Mesendoderm (in vitro differentiated cells): ENCODE measurements around the gene SERINC2.

Source experiments
- DNase-seq: peaks from one replicate; pipeline ENCODE4 v3.0.0; 2013
- H2AK5ac ChIP-seq: 2 replicates; pipeline ENCODE4 v1.6.1; 2013; ENCODE audit warnings: low read length, inconsistent platforms
- H2BK120ac ChIP-seq: 2 replicates; pipeline ENCODE4 v1.6.1; 2013; ENCODE audit warnings: low read depth, mild to moderate bottlenecking, low read length, moderate library complexity, mixed read lengths
- H2BK15ac ChIP-seq: replicated peaks from 2 replicates; pipeline ENCODE4 v1.6.1; 2013; ENCODE audit warnings: low read depth, mild to moderate bottlenecking, moderate library complexity
- H2BK5ac ChIP-seq: 2 replicates; pipeline ENCODE4 v1.6.1; 2013; ENCODE audit warnings: low read length, inconsistent platforms
- H3K18ac ChIP-seq: 2 replicates; pipeline ENCODE4 v1.6.1; 2013; ENCODE audit warnings: mild to moderate bottlenecking, low read length, mixed read lengths
- H3K23ac ChIP-seq: one replicate; pipeline ENCODE4 v1.6.1; 2013; ENCODE audit warnings: low read length
- H3K27ac ChIP-seq: 2 replicates; pipeline ENCODE4 v1.5.1; 2013; ENCODE audit warnings: low read depth, mild to moderate bottlenecking, inconsistent platforms, low read length, moderate library complexity
- H3K27me3 ChIP-seq: 2 replicates; pipeline ENCODE4 v1.6.1; 2013; ENCODE audit warnings: low read length, control low read depth, mild to moderate bottlenecking, inconsistent platforms; ENCODE audit not compliant: insufficient read depth, poor library complexity
- H3K36me3 ChIP-seq: 2 replicates; pipeline ENCODE4 v1.6.1; 2013; ENCODE audit warnings: low read length, inconsistent platforms; ENCODE audit not compliant: control insufficient read depth, insufficient read depth
- H3K4ac ChIP-seq: one replicate; pipeline ENCODE4 v1.6.1; 2013; ENCODE audit warnings: low read depth, mild to moderate bottlenecking, low read length, moderate library complexity
- H3K4me1 ChIP-seq: 2 replicates; pipeline ENCODE4 v1.6.1; 2013; ENCODE audit warnings: low read depth, low read length, inconsistent platforms; ENCODE audit not compliant: control insufficient read depth
- H3K4me2 ChIP-seq: 2 replicates; pipeline ENCODE4 v1.6.1; 2013; ENCODE audit warnings: low read length
- H3K4me3 ChIP-seq: 2 replicates; pipeline ENCODE4 v1.5.1; 2013; ENCODE audit warnings: mild to moderate bottlenecking, low read length
- H3K56ac ChIP-seq: one replicate; pipeline ENCODE4 v1.6.1; 2013; ENCODE audit warnings: low read length
- H3K79me1 ChIP-seq: 2 replicates; pipeline ENCODE4 v1.6.1; 2013; ENCODE audit warnings: low read length, inconsistent platforms
- H3K79me2 ChIP-seq: 2 replicates; pipeline ENCODE4 v1.6.1; 2013; ENCODE audit warnings: mild to moderate bottlenecking, low read length; ENCODE audit not compliant: control insufficient read depth, insufficient read depth
- H3K9ac ChIP-seq: 2 replicates; pipeline ENCODE4 v1.6.1; 2013; ENCODE audit warnings: low read length, inconsistent platforms
- H4K5ac ChIP-seq: one replicate; pipeline ENCODE4 v1.6.1; 2013; ENCODE audit warnings: low read length
- H4K8ac ChIP-seq: one replicate; pipeline ENCODE4 v1.6.1; 2013; ENCODE audit warnings: low read depth, mild to moderate bottlenecking, control low read depth, low read length, moderate library complexity
- WGBS: extraction: QIAGEN DNeasy Blood & Tissue Kit; methylation state at CpG from one replicate; pipeline ENCODE4 v1.1.7; 2013; ENCODE audit warnings: low lambda C conversion rate, missing lambda C conversion rate; ENCODE audit not compliant: insufficient coverage; ENCODE audit errors: extremely low coverage; 5-methylcytosine and 5-hydroxymethylcytosine counted together

The SERINC2 gene

GRCh38 chr1:31424568-31424967 lies 11.6 kb downstream of the SERINC2 start:
- Histone ChIP-seq H3K27ac (no peak overlapping the region), H2BK15ac (no peak overlapping the region), H3K27me3 (no peaks in the 10 kb centered on the region), H2BK5ac (no peak overlapping the region), H2BK120ac (no peak overlapping the region), H3K56ac (no peak overlapping the region), H2AK5ac (no peak overlapping the region), H3K4me2 (no peak overlapping the region), H3K36me3 (no peaks in the 10 kb centered on the region), H3K4ac (no peak overlapping the region), H4K5ac (no peak overlapping the region), H3K23ac (no peak overlapping the region), H3K18ac (no peak overlapping the region), H3K4me3 (no peak overlapping the region), H3K9ac (no peak overlapping the region), H3K79me2 (no peaks in the 10 kb centered on the region), H3K4me1 (no peaks in the 10 kb centered on the region), H4K8ac (no peak overlapping the region), H3K79me1 (no peaks in the 10 kb centered on the region)
- WGBS: no CpG with 5 or more reads among the region's 15 CpGs
- DNase-seq: no peak

- no peak overlapping the region for H3K4ac ChIP-seq
- no peak overlapping the region for H3K27ac ChIP-seq
- no peak overlapping the region for H4K5ac ChIP-seq
- H3K4me2 ChIP-seq: no peak overlapping the region
- H2BK15ac ChIP-seq: no peak overlapping the region
- H3K27me3 ChIP-seq: no peaks in the 10 kb centered on the region
- H3K4me3 ChIP-seq: no peak overlapping the region
- H3K18ac ChIP-seq: no peak overlapping the region
- WGBS: no CpG with 5 or more reads among the region's 28 CpGs
- no peaks in the 10 kb centered on the region for H3K79me1 ChIP-seq
- no peaks in the 10 kb centered on the region for H3K4me1 ChIP-seq
- no peak overlapping the region for H2BK120ac ChIP-seq
- H3K9ac ChIP-seq: no peak overlapping the region
- H3K79me2 ChIP-seq: no peaks in the 10 kb centered on the region
- DNase-seq: no peak
- no peaks in the 10 kb centered on the region for H3K36me3 ChIP-seq
- no peak overlapping the region for H3K23ac ChIP-seq
- H2AK5ac ChIP-seq: no peak overlapping the region
- H3K56ac ChIP-seq: no peak overlapping the region
- H2BK5ac ChIP-seq: no peak overlapping the region
- no peak overlapping the region for H4K8ac ChIP-seq
These were observed 12.5 kb downstream of the SERINC2 start for GRCh38 chr1:31425301-31426081.

GRCh38 chr1:31426249-31426922 lies 13.4 kb downstream of the SERINC2 start:
- Histone ChIP-seq H4K5ac (no peak overlapping the region), H3K79me1 (no peaks in the 10 kb centered on the region), H3K56ac (no peak overlapping the region), H3K18ac (no peak overlapping the region), H4K8ac (no peak overlapping the region), H2BK15ac (no peak overlapping the region), H2BK120ac (no peak overlapping the region), H3K4me2 (no peak overlapping the region), H3K79me2 (no peaks in the 10 kb centered on the region), H3K9ac (no peak overlapping the region), H3K36me3 (no peaks in the 10 kb centered on the region), H2BK5ac (no peak overlapping the region), H3K27me3 (no peaks in the 10 kb centered on the region), H3K4ac (no peak overlapping the region), H3K23ac (no peak overlapping the region), H2AK5ac (no peak overlapping the region), H3K4me1 (no peaks in the 10 kb centered on the region), H3K4me3 (no peak overlapping the region), H3K27ac (no peak overlapping the region)
- no peak for DNase-seq
- no CpG with 5 or more reads among the region's 14 CpGs for WGBS

GRCh38 chr1:31427322-31427721 lies 14.3 kb downstream of the SERINC2 start:
- H3K9ac ChIP-seq: no peak overlapping the region
- H3K18ac ChIP-seq: no peak overlapping the region
- H2AK5ac ChIP-seq: no peak overlapping the region
- no peak overlapping the region for H2BK15ac ChIP-seq
- no peak overlapping the region for H3K23ac ChIP-seq
- no peak overlapping the region for H4K5ac ChIP-seq
- DNase-seq: no peak
- H3K79me2 ChIP-seq: no peaks in the 10 kb centered on the region
- no CpG with 5 or more reads among the region's 4 CpGs for WGBS
- H3K56ac ChIP-seq: no peak overlapping the region
- H3K79me1 ChIP-seq: no peaks in the 10 kb centered on the region
- H3K27ac ChIP-seq: no peak overlapping the region
- no peak overlapping the region for H2BK120ac ChIP-seq
- H2BK5ac ChIP-seq: no peak overlapping the region
- no peaks in the 10 kb centered on the region for H3K27me3 ChIP-seq
- H3K4me1 ChIP-seq: no peaks in the 10 kb centered on the region
- no peak overlapping the region for H3K4me3 ChIP-seq
- no peak overlapping the region for H3K4me2 ChIP-seq
- H3K36me3 ChIP-seq: no peaks in the 10 kb centered on the region
- H3K4ac ChIP-seq: no peak overlapping the region
- no peak overlapping the region for H4K8ac ChIP-seq

- Histone ChIP-seq H3K27ac (no peak overlapping the region), H4K5ac (no peak overlapping the region), H2BK120ac (no peak overlapping the region), H3K4me3 (no peak overlapping the region), H3K4me2 (no peak overlapping the region), H2AK5ac (no peak overlapping the region), H3K4me1 (no peaks in the 10 kb centered on the region), H3K79me1 (no peaks in the 10 kb centered on the region), H3K27me3 (no peaks in the 10 kb centered on the region), H2BK5ac (no peak overlapping the region), H3K36me3 (no peaks in the 10 kb centered on the region), H3K56ac (no peak overlapping the region), H3K9ac (no peak overlapping the region), H4K8ac (no peak overlapping the region), H3K4ac (no peak overlapping the region), H2BK15ac (no peak overlapping the region), H3K18ac (no peak overlapping the region), H3K79me2 (no peaks in the 10 kb centered on the region), H3K23ac (no peak overlapping the region)
- WGBS: no CpG with 5 or more reads among the region's 12 CpGs
- no peak for DNase-seq
These were observed 15.6 kb downstream of the SERINC2 start for GRCh38 chr1:31428436-31429221.
